K562 (cell line): Measurements from ENCODE around the gene IL6R. TPM values are rescaled to one million over a fixed set of nuclear protein-coding genes. Genes with fewer than 3 reads are reported as not detected.

Experiments
- ATAC-seq: fragments of 200-7000 bp; cut with Tn5 transposase; 3 replicates; pipeline ENCODE4 v1.9.1; 2020; ENCODE audit warnings: moderate library complexity
- BruUV-seq: library from RNA; stranded (reverse); fragments of 400-500 nt; replicated peaks from 2 replicates; lab custom pipeline; 2021; lab: Mats Ljungman, UMichigan
- CTCF ChIA-PET: fragments of 300-600 bp; formaldehyde crosslinking; extraction: SDS; loops from one replicate; lab custom pipeline; 2021; ENCODE audit warnings: low intra/inter-chr PET ratio; lab: Yijun Ruan, JAX
- POLR2A ChIA-PET: fragments of 300-600, 350-650 bp; sonication (Branson Sonifier 250); formaldehyde crosslinking; extraction: SDS; loops from one replicate; lab custom pipeline; 2021; ENCODE audit warnings: antibody characterized with exemption, inconsistent platforms; lab: Yijun Ruan, JAX
- DNase-seq, 4 experiments: peaks; one replicate each; pipeline versions ENCODE4 v3.0.0 to v3.0.0-alpha.2; 2011 to 2018; ENCODE audit warnings: low spot score in 3 of 4, mixed read lengths in 3 of 4; ENCODE audit errors: extremely low read depth in 1 of 4
- FAIRE-seq: peaks from 2 replicates; lab custom pipeline; 2011; peaks lifted over from hg19 to GRCh38; lab: Jason Lieb, UNC
- H2AFZ ChIP-seq: 2 replicates; pipeline ENCODE4 v1.6.0; 2011; ENCODE audit warnings: low read depth, low read length, control low read depth, inconsistent platforms
- H3K27ac ChIP-seq: fragments of 200-600 bp; 3 replicates; pipeline ENCODE4 v1.8.0; 2011; ENCODE audit warnings: low read depth, mild to moderate bottlenecking, control low read depth, inconsistent platforms, low read length, moderate library complexity, mixed read lengths; ENCODE audit errors: extremely low read depth
- H3K27me3 ChIP-seq, 2 experiments: fragments of 300-600 bp in 1 of 2; 2 replicates in 1 of 2; 3 replicates in 1 of 2; pipeline versions ENCODE4 v1.6.0 to v1.8.0; 2011; ENCODE audit warnings: inconsistent platforms in 2 of 2, low read length in 2 of 2, mild to moderate bottlenecking in 1 of 2, mixed read lengths in 1 of 2, moderate library complexity in 1 of 2; ENCODE audit not compliant: control insufficient read depth in 2 of 2, insufficient read depth in 2 of 2
- H3K36me3 ChIP-seq: fragments of 300-600 bp; 3 replicates; pipeline ENCODE4 v1.8.0; 2011; ENCODE audit warnings: mild to moderate bottlenecking, low read length, inconsistent platforms; ENCODE audit not compliant: control insufficient read depth, insufficient read depth
- H3K4me1 ChIP-seq, 2 experiments: fragments of 200-600 bp in 1 of 2; replicated peaks in 1 of 2; 2 replicates in 1 of 2; 3 replicates in 1 of 2; pipeline versions ENCODE4 v1.5.1 to v1.8.0; 2011; ENCODE audit warnings: inconsistent platforms in 2 of 2, low read length in 2 of 2, mild to moderate bottlenecking in 1 of 2, mixed read lengths in 1 of 2, moderate library complexity in 1 of 2; ENCODE audit not compliant: control insufficient read depth in 2 of 2, insufficient read depth in 2 of 2
- H3K4me2 ChIP-seq: 2 replicates; pipeline ENCODE4 v1.6.1; 2011; ENCODE audit warnings: low read length, control low read depth, inconsistent platforms, mixed read lengths; ENCODE audit not compliant: insufficient read depth
- H3K4me3 ChIP-seq: fragments of 200-600 bp; sonication (generic), shearing (Covaris generic); 2 replicates; pipeline ENCODE4 v1.5.1; 2016; ENCODE audit warnings: control low read depth, inconsistent platforms
- H3K79me2 ChIP-seq: fragments of 200-600 bp; 3 replicates; pipeline ENCODE4 v1.8.0; 2011; ENCODE audit warnings: low read length, inconsistent platforms; ENCODE audit not compliant: control insufficient read depth, insufficient read depth
- H3K9ac ChIP-seq, 2 experiments: 2 replicates each; pipeline versions ENCODE4 v1.6.0 to v1.6.1; 2011; ENCODE audit warnings: low read depth in 2 of 2, low read length in 2 of 2, control low read depth in 1 of 2, inconsistent platforms in 1 of 2, mild to moderate bottlenecking in 1 of 2, mixed read lengths in 1 of 2; ENCODE audit not compliant: insufficient read depth in 1 of 2
- H3K9me1 ChIP-seq: one replicate; pipeline ENCODE4 v1.6.0; 2011; ENCODE audit warnings: inconsistent platforms, mild to moderate bottlenecking, low read length, moderate library complexity; ENCODE audit not compliant: control insufficient read depth, insufficient read depth
- H3K9me3 ChIP-seq: replicated peaks from 2 replicates; pipeline ENCODE4 v1.5.1; 2011; ENCODE audit warnings: low read depth, low read length, inconsistent platforms; ENCODE audit not compliant: control insufficient read depth, insufficient read depth
- H4K20me1 ChIP-seq: replicated peaks from 2 replicates; pipeline ENCODE4 v1.6.1; 2011; ENCODE audit warnings: low read length, inconsistent platforms, mixed read lengths; ENCODE audit not compliant: control insufficient read depth, insufficient read depth
- C11orf30 ChIP-seq: fragments of 450-650 bp; IDR thresholded peaks from 2 replicates; pipeline ENCODE4 v1.6.1; 2016; ENCODE audit warnings: low read depth, mild to moderate bottlenecking
- E4F1 ChIP-seq: fragments of 250-450 bp; sonication (Bioruptor Pico); IDR thresholded peaks from 2 replicates; pipeline ENCODE4 v1.5.0; 2021; ENCODE audit warnings: mild to moderate bottlenecking, borderline replicate concordance
- FOS ChIP-seq: IDR thresholded peaks from 3 replicates; pipeline ENCODE4 v1.6.1; 2011; ENCODE audit not compliant: insufficient read length; ENCODE audit errors: extremely low read depth
- HLTF ChIP-seq: fragments of 450-650 bp; IDR thresholded peaks from 2 replicates; pipeline ENCODE4 v1.6.1; 2016
- MTF1 ChIP-seq: fragments of 250-450 bp; sonication (Bioruptor Pico); IDR thresholded peaks from 2 replicates; pipeline ENCODE4 v1.9.0; 2021; ENCODE audit warnings: moderate library complexity, mild to moderate bottlenecking, inconsistent platforms, borderline replicate concordance
- MYC ChIP-seq, 2 experiments: fragments of 250-450 bp in 1 of 2; sonication (Bioruptor Pico) in 1 of 2; IDR thresholded peaks; 2 replicates each; pipeline versions ENCODE4 v1.5.1 to v1.6.1; 2012 to 2021; ENCODE audit warnings: low read depth in 2 of 2, borderline replicate concordance in 1 of 2, improper control_type of control experiment in 1 of 2, low read length in 1 of 2, mild to moderate bottlenecking in 1 of 2, moderate library complexity in 1 of 2
- NFIX ChIP-seq: fragments of 250-450 bp; sonication (Bioruptor Pico); IDR thresholded peaks from 2 replicates; pipeline ENCODE4 v1.4.0; 2020; ENCODE audit warnings: low read depth, mild to moderate bottlenecking, moderate library complexity
- TEAD2 ChIP-seq: fragments of 450-650 bp; IDR thresholded peaks from 2 replicates; pipeline ENCODE4 v1.6.1; 2016; ENCODE audit warnings: missing genetic modification characterization, control low read depth, missing compliant biosample characterization
- ZNF217 ChIP-seq: sonication (generic); formaldehyde crosslinking; IDR thresholded peaks from 2 replicates; pipeline ENCODE4 v1.8.0; 2022; ENCODE audit warnings: mild to moderate bottlenecking, missing genetic modification reagents
- WGBS: fragments of 100-300 bp; shearing (Covaris generic); methylation state at CpG from one replicate; pipeline ENCODE4 v1.1.6; 2016; ENCODE audit warnings: low coverage, mixed read lengths; ENCODE audit not compliant: insufficient coverage; ENCODE audit errors: missing lambda C conversion rate; 5-methylcytosine and 5-hydroxymethylcytosine counted together
- in situ Hi-C: fragments of 300-500 bp; cut with MboI; formaldehyde crosslinking; loops from 4 replicates; pipeline ENCODE4 v1.15.0; 2018; ENCODE audit warnings: inconsistent platforms, mixed read lengths
- intact Hi-C: fragments of 100-400 bp; cut with micrococcal nuclease; formaldehyde crosslinking; loops from 2 replicates; pipeline ENCODE4 v1.14.2; 2022
- polyA plus RNA-seq, 8 experiments: library from polyadenylated mRNA; depleted of rRNA in 4 of 8; stranded (reverse) in 5 of 8; unstranded in 3 of 8; fragments of >200 nt; fragmentation: Nextera tagmentation in 2 of 8; fragmentation: Illumina TruSeq in 1 of 8; extraction: Ambion mirVana in 2 of 8; extraction: Trizol in 1 of 8; gene quantifications; 2 replicates each; pipeline versions ENCODE4 v1.2.1 to v1.2.3, GENCODE V29; 2011 to 2014; ENCODE audit warnings: inconsistent platforms in 1 of 8, missing spikeins in 1 of 8
- total RNA-seq, 7 experiments: library from RNA; depleted of rRNA in 6 of 7; stranded (reverse); fragments of >200 nt in 6 of 7; fragmentation: Illumina TruSeq in 2 of 7; extraction: Trizol in 2 of 7; gene quantifications; 2 replicates each; pipeline versions ENCODE4 v1.2.1 to v1.2.3, GENCODE V29; 2011 to 2021; ENCODE audit warnings: low replicate concordance in 1 of 7

The IL6R gene
- total and polyA plus RNA-seq, 9 of the 15 experiments (the other 6 are each of a cell fraction or from before 2014, with no cell fraction given), result 0.05 to 1.1 (median 0.11) TPM; not detected in 2

GRCh38 chr1:154400381-154400801 lies 4.8 kb upstream of the IL6R start:
- FAIRE-seq, result no peak
- H3K79me2 ChIP-seq, result no peaks in the 10 kb centered on the region
- no peak overlapping the region for H3K4me3 ChIP-seq
- H2AFZ ChIP-seq, result no peak overlapping the region
- H3K27me3 ChIP-seq, result peaks cover 13 to 16% of the 10 kb centered on the region in 2 experiments
- H3K9me3 ChIP-seq, result no peaks in the 10 kb centered on the region; the same call in 1 of the 2 replicates
- DNase-seq, result no peak
- H4K20me1 ChIP-seq, result peaks cover 12% of the 10 kb centered on the region
- ChIA-PET POLR2A (interaction anchor here (1.4 kb wide), 1 partner anchor 9 kb away, joined by 5 read pairs; no protein-coding TSS in a partner anchor), CTCF (no interaction called here)
- in situ Hi-C loops (no loop called here), intact Hi-C loops (no loop called here)
- H3K9me1 ChIP-seq, result no peaks in the 10 kb centered on the region
- WGBS, result 28% methylated on average over 4 of the region's 4 CpGs
- H3K9ac ChIP-seq, result no peak overlapping the region
- ATAC-seq, result no peak
- no TSS peak for BruUV-seq
- TF ChIP-seq FOS (no peak), MTF1 (CRISPR knock-in tag) (no peak), TEAD2 (tag) (no peak), HLTF (no peak), C11orf30 (no peak), MYC (IDR thresholded peaks at IDR 0.05; ENCODE audit: low read depth, low read length) (no peak), MYC (CRISPR knock-in tag; IDR thresholded peaks at IDR 0.05; ENCODE audit: borderline replicate concordance, low read depth) (no peak), NFIX (CRISPR knock-in tag) (no peak), ZNF217 (CRISPR knock-in tag) (no peak), E4F1 (CRISPR knock-in tag) (no peak)
- H3K4me1 ChIP-seq, result peaks cover 3 to 10% of the 10 kb centered on the region in 2 experiments; a peak in 3 of 5 replicates
- H3K4me2 ChIP-seq, result no peak overlapping the region
- no peaks in the 10 kb centered on the region for H3K36me3 ChIP-seq
- H3K27ac ChIP-seq, result no peak overlapping the region
